C4-2B (cell line): Measurements from ENCODE around the gene IL17REL.

Experiments
- H3K27ac ChIP-seq: fragments of 450-650 bp; 2 replicates; pipeline ENCODE4 v1.5.1; 2017
- CTCF ChIP-seq: fragments of 450-650 bp; conservative IDR thresholded peaks from 2 replicates; pipeline ENCODE4 v1.5.1; 2017; ENCODE audit warnings: mild to moderate bottlenecking
- ZFX ChIP-seq: fragments of 450-650 bp; IDR thresholded peaks from 2 replicates; pipeline ENCODE4 v1.6.1; 2017

Gene IL17REL

DNA sequence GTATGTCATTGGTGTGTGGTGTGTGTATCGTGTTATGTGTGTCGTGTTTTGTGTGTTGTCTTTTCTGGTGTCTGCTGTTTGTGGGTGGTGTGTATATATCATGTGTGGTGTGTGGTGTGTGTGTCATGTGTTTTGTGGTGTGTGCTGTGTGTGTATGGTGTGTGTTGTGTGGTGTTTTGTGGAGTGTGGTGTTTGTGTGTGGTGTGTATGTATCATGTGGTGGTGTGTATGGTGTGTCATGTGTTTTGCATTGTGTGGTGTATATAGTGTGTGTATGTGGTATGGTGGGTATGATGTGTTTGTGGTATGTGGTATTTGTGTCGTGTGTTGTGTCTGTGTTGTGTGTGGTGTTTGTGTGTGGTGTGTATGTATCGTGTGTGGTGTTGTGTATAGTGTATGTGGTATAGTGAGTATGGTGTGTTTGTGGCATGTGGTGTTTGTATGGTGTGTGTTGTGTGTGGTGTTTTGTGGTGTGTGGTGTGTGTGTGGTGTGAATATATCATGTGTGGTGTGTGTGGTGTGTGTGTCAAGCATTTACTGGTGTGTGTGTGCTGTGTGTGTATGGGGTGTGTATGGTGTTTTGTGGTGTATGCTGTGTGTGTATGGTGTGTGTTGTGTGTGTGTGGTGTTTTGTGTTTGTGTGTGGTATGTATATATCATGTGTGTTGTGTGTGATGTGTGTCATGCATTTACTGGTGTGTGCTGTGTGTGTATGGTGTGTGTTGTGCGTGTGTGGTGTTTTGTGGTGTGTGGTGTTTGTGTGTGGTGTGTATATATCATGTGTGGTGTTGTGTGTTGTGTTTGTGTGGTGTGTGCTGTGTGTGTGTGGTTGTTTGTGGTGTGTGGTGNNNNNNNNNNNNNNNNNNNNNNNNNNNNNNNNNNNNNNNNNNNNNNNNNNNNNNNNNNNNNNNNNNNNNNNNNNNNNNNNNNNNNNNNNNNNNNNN lies 39.3 kb downstream of the IL17REL start:
- no peak overlapping the region for H3K27ac ChIP-seq
- no peak for TF ChIP-seq ZFX
- TF ChIP-seq CTCF = no peak

GRCh38 chr22:49972163-49973017 lies 40.2 kb downstream of the IL17REL start:
- TF ChIP-seq CTCF (no peak), ZFX (no peak)
- H3K27ac ChIP-seq = no peak overlapping the region

- H3K27ac ChIP-seq = no peak overlapping the region
- TF ChIP-seq ZFX (no peak), CTCF (no peak)
Observed at GRCh38 chr22:49971232-49972162, 41.1 kb downstream of the IL17REL start.

- no peak overlapping the region for H3K27ac ChIP-seq
- TF ChIP-seq CTCF (no peak), ZFX (no peak)
Observed at GRCh38 chr22:49970528-49971231, 41.9 kb downstream of the IL17REL start.

- no peak for TF ChIP-seq CTCF
- no peak for TF ChIP-seq ZFX
- no peak overlapping the region for H3K27ac ChIP-seq
Observed at GRCh38 chr22:49969751-49970527, 42.6 kb downstream of the IL17REL start.
